Stimulated activated CD4-positive, alpha-beta T cell treated with anti-CD3 and anti-CD28 coated beads, Interleukin-2, amount 100 ng/mL, for 48 hours (primary cell): ENCODE measurements around the gene ADAM10.

Experiments
- DNase-seq, 2 donors: peaks; one replicate each; pipeline ENCODE4 v3.0.0-alpha.2; 2020

ADAM10 gene

DNA sequence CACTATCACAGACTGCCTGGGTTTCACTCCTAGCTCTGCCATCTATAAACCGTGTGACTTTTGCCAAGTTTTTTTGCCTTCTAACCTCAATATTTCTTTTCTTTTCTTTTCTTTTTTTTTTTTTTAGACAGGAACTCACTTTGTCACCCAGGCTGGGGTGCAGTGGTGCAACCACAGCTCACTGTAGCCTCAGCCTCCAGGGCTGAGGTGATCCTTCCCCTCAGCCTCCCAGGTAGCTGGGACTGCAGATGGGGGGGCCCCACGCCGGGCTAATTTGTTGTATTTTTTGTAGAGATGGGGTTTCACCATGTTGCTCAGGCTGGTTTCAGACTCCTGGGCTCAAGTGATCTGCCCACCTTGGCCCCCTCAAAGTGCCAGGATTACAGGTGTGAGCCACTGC is 3.2 kb upstream of the ADAM10 start:
- DNase-seq, result no peak

DNA sequence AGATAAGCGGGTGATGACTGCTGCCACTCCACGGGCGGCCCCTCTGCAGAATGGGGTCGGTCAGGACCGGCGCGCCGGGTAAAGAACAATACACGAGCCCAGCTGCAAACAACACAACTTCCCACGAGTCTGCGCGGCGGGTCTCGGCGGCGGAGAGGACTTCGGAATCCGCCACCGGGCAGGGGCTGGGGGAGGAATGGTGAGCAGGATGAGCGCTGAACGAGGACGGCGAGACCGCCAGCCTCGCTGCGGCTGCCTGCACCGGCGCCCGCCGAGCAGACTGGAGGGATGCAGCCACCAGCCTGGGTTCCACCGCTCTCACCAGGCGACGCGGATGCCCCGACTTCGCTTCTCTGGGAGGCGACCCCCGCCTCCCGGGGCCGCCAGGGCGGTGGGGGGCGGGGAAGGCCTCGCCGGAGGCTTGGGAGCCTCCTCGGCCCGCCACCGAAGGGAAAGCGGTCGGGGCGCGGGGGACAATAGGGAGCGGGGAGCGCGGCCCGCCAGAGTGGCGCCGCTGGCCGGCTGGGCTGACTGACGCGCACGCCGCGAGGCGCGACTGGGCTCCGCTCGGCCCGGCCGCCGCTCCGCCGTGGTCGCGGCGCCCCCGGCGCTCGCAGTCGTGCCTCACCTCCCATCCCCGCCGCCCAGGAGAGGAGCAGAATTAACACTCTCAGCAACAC is 515 bp downstream of the ADAM10 start:
- peak; percentile 14 to 28 for DNase-seq

DNA sequence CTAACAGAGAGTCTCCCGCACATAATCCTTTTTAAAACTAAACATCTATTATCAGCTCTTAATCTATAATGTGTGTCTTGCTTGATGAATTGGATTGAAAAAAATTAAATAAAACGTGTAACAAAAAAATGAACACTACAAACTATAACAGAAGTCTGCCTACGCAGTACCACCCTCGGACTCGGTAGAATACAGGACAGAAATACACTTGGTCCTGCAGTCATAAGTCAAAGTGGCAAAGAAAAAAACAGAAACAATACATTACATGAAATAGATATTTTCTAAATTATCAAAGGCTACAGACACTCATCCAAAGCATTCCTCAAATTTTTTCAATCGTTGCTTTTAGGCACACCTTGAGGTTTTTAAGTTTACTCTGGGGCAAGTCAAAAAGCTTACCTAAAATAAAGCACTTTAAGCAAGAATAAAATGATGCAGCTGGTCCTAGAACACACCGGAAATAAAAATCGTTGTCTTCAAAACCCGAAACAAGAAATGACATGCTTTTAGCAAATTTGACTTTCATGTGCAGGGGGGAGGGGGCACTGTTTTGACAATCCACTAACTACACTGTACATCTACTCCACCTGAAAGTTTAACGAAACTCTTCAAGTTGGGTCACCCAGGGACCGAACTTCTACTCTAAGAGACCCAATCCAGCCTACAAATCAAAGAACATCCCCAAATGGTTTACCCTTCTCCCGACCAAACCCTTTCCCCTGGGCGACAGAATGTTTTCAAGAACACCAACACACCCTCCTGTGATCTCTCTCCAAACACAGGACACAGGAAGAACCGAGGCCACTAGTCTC is 1.3 kb downstream of the ADAM10 start:
- DNase-seq, result peak; percentile 11 to 25

DNA sequence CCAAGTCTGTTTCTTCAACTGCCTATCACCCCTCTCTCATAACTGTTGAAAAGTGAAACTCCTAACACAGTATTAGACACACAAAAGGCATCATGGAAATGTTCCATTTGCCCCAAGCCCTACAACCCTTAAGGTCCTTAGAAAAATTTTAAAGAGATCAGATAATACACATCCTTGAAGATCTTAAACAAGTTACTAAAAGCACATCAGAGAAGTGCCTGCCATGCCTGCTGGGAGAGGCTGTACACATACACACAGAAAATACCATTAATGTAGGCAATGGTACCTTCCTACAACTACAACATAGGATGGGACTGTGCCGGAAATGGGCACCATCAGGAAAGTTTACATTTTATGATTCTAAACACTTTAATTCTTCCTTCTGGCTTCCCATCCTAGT is 3.3 kb downstream of the ADAM10 start:
- no peak for DNase-seq

DNA sequence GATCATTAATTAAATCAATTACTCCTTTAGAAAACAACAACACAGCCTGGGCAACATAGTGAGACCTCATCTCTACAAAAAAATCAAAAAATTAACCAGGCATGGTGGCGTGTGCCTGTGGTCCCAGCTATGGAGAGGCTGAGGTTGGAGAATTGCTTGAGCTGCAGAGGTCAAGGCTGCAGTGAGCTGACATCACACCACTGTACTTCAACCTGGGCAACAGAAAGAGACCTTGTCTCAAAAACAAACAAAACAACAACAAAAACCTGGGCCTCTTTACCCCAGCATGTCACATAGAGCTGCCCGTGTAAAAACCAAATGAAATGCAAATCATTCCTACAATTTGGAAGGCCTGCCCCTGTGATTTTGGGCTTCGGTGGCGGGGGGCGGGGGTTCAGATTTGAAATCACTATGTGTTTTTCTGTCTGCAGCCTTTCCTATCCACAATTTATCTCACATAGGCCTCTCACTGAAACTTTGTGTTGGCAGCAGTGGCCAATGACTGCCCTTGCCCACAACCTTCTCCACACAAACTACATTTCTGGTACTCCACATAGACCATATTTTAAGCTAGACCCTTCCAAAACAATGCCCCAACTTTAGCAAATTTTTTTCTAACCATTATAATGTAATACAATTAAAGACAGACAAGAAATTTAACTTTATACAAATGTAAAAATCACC is 6.5 kb downstream of the ADAM10 start:
- no peak for DNase-seq

DNA sequence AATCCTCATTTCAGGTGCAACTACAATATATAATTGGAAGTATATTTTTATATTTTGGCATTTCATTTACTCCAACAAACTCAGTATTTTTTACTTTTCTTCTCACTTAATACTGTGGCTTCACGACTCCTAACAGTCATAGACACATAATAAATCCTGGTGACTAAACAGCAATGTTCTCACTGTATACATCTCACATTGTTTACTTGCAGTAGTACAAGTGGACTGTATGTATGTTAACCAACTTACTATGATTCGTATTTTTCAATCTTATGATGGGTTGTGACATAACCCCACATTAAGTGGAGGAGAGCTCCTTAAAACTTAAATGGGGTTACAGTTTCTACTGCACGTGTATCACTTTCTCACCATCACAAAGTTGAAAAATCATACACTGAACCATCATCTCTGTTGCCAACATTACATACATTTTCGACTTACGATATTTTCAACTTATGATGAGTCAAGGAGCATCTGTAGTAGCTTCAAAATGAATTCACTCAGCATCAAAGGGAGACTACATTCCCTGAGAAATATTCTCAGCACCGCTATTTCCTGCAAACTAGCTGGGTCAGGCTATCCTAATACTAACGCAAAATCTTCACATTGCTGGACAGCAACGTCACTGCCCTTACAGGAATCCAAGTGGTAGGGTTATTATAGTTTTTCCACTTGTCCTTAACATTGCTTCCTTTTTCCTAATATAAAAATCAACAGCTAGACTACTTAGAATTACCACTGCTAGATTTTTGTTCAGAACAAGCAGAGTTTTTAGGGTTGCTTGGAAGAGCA is 7.3 kb downstream of the ADAM10 start:
- DNase-seq, result no peak

DNA sequence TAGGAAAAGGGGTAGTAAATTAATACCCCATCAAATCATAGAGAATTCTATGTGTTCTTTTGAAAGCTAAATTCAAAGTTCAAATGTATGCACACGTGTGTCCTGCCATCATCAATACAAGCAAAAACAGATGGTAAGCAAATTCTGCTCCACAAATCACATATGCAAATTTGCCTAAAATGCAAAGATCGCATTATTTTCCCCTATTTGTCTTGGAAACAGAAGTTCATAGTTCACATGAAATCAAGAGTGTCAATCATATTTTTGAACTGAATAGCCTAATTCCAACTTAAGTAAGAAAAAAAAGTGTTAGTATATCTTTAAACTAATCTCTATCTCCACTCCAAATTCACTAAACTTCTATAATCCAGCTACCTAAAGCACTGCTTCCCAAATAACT is 8.5 kb downstream of the ADAM10 start:
- DNase-seq, result no peak

DNA sequence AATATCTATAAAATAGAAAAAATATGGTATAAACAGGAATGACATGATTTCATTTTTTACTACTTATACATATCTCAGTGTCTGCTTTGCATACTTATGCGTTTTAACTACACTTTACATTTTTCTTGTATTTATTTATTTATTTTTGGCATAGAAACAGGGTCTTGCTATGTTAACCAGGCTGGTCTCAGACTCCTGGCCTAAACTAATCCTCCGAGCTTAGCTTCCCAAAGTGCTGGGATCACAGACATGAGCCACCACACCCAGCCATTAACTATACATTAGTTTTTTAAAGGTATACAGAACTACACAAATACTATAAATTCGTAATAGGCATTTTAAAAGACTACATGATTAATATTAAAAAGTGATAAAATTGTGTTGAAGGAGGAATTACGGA is 9.1 kb downstream of the ADAM10 start:
- DNase-seq, result no peak

DNA sequence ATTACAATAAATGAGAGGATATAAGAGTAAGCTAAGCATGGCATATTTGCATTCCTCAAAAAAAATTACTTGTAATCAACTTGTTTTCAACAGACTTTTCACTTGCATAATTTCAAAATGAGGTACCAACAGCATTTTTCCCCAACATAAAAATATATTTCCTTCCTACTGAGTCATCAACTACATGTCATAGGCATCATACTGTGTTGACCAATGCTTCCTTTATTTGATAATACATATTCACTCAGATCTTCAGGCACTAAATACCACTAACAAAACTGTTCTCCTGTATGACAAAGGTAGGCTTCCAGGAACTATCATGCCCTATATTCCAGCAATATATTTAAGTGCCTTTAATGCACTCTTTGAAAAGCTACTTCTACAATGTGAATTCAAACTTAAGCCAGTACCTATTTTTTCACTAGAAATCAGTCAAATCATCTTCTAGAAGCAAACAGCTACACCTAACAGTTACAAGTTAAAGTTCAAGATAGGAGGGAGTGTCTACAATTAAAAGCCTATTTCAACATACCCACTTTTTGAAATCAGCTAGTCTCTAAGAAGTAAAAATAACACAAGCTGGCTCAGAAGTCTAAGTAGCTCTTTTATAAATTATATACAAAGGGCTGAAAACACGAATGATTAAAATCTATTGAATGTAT is 11.3 kb downstream of the ADAM10 start:
- no peak for DNase-seq

DNA sequence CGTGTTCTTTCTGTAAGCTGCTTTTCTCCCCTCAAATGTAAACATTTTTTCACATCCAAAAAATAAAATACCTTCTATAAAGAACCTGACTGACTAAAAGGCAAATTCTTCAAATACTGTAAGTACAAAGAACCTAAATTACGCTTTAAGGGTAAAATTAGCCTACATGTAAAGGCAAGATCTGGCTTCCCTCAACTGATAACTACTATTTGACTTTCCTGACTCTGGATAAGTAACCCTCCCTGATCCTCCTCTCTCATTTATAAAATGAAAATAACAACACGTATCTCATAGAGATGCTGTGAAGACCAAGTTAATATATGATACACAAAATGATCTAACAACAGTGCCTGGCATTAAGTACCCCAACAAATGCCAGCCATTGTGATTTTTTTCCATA is 12.2 kb downstream of the ADAM10 start:
- no peak for DNase-seq

DNA sequence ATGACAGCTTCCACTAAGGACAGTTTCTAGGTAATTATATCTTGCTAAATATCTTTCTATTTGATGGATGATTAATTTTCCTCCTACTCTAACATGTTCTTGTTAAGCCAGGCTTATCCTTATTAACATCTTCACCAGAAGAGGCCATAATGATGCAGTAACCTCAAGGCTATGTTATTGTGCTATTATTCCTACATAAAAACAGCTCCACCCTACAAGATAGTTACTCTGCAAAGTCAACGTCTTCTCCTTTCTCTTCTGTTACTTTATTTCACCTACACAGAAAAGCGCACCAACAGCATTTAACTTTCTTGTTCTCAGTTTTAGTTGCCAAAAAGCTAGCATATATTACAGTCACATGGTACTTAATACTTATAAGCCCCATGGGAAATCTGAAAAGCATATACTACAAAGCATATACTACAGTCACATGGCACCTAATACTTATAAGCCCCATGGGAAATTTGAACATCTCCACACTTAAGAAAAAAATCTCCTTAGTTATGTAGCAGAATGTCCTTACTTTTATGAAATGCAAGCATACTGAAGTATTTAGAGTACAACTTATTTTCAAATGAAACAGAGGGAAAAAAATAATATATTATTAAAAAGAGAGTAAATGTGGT is 13.4 kb downstream of the ADAM10 start:
- no peak for DNase-seq

DNA sequence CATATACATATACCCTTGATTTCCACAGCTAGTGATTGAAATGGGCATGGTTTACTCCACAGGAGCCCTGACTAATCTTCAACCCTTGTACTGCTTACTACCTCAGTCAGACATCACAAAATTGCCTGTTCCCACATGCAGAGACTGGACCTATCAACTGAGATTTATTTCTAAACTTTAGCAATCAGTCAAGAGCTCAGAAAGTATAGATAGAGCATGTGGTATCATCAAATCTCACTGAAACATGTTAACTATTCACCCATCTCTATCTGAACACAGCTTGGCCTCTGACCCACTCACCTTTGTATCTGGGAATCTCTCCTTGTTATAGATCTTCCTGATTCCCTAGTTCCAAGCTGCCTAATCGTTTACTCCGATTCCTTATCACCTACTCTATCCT is 14.6 kb downstream of the ADAM10 start:
- no peak for DNase-seq

DNA sequence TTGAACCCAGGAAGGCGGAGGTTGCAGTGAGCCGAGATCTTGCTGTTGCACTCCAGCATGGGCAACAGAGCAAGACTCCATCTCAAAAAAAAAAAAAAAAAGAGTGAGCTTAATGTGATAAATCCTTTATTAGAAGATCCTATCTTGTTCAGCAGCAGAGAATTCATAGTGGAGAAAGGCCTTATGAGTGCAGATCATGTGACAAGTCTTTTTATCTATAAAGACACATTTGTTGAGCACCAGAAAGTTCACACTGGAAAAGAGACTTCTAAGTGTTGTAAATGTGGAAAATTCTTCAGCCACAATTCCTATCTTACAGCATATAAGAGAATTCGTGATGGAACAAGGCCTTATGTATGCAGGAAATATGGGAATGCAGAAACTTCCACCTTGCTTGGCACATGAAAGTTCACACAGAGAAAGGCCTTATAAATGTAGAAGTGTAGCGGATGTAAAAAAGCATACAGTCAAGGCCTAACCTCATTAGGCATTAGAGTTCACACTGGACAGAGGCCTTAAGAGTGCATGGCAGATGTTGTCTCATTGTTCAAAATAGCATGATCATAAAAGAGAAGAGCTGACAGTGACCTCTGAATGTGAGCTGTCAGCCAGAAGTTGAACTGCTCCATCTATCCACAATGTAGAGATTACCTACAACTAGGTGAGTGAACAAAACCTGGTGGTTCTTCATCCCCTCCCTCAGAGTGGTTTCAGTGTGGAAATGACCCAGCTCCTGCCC is 16.7 kb downstream of the ADAM10 start:
- no peak for DNase-seq

DNA sequence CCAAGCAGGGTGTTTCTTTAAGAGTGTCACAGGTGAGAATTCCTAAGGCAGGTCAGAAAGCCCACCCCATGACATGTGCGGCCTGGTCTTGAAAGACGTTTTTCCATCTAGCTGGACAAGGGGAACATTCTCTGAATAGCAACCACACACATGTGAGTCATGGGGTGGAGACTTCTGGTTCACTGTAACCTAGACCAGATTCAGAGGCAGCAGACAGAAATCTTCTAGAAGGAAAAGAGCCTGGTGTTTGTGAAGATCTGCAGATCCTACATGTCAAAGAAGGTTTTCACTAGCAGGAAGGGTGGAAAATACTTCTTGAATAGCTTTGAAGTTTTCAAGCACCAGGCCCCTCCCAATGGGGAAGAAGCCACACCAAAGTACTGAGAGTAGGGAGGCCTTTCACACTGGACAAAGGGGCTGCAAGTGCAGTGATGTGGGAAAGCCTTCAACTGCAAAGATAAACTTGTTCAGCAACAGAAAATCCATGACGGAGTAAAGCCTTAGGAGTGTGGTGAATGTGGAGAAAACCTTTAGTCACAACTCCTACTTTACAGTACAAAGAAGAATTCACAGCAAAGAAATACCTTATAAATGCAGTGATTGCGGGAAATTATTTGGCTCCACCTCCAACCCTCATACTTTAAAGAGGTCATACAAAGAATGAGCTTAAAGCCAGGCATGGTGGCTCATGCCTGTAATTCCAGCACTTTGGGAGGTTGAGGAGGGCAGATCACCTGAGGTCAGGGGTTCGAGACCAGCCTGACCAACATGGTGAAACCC is 17.6 kb downstream of the ADAM10 start:
- no peak for DNase-seq

DNA sequence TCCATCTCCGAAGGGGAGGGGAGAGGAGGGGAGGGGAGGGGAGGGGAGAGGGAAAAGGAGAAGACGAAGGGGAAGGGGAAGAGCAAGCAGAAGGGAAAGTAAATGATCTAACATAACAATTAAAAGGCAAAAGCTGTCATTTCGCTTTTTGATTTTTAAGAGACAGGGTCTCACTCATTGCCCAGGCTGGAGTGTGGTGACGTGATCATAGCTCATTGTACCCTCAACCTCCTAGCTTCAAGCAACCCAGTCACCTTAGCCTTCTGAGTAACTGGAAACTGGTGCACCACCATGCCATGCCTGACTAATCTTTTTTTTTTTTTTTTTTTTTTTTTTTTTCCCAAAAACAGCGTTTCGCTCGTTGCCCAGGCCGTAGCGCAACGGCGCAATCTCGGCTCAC is 22.6 kb downstream of the ADAM10 start:
- DNase-seq, result no peak

DNA sequence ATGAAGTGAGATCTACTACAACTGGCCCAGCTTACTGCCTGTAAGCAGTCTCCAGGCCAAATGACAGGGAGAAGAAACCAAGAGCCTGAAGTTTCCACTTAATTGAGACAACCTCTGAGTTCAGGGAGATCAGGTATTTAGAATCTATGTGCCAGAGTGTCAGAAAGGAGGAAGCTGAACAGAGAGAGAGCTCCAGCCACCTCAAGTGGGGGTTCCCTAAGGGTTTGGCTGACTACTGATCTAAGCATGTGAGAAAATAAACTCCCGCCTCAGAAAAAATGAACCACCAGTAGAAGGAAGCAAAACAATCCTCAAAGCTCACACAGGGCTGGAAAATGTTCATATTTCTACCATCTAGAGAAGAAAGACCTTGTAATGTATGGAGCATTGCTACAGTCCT is 25.0 kb downstream of the ADAM10 start:
- DNase-seq, result no peak

DNA sequence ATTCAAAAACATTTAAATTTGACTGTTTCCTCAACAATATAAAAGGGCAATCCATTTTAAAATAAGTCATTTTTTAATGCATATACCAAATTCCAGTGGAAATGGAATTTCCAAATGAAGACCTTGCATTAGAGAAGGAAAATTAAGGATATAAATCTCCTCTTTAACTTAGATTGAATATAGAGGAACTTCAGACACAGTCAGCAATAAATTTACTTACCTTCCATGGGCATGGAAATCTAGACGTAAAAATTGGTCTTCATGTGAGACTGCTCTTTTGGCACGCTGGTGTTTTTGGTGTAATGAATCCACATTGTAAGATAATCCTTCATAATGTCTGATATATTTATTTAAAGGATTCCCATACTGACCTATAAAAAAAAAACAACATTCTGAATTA is 32.1 kb downstream of the ADAM10 start:
- no peak for DNase-seq

DNA sequence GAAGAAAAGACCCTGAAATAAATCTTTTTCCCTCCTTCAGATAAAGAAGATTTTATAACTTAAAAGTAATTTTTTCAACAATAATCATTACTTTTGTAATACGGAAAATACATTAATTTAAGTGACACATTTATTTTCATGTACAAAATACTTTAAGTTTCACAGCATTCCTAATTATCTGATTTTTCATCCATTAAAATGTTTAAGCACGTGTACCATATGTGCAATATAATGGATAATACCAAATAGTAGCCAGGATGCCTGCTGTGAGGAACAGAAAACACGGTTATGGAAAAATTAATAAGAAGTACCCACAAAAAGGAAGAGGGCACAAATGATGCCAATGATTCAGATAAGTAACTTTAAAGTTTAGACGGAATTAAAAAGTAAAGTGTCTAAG is 33.5 kb downstream of the ADAM10 start:
- DNase-seq, result no peak

DNA sequence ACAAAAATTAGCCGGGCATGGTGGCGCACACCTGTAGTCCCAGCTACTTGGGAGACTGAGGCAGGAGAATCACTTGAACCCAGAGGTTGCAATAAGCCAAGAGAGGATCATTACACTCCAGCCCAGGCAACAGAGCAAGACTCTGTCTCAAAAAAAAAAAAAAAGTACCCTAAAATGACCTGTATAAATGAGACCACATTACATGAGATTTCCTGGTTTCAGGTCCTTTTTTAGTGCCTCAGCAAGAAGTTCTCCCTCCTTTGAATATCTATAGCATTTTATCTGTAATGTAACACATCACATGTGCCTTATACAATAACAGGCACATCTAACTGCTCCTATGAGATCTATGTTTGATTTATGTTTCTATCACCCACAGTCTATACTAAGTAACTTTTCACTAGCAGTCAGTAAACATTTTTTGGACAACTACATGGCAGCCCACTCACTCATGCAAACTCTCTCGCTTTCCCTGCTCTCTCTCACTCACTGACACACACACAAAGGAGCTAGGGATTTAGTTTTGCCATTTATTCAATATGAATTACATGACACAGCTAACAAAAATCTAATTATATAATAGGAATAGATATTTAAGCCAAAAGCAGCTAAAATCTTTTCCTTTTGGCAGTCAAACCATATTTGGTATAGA is 34.1 kb downstream of the ADAM10 start:
- no peak for DNase-seq

DNA sequence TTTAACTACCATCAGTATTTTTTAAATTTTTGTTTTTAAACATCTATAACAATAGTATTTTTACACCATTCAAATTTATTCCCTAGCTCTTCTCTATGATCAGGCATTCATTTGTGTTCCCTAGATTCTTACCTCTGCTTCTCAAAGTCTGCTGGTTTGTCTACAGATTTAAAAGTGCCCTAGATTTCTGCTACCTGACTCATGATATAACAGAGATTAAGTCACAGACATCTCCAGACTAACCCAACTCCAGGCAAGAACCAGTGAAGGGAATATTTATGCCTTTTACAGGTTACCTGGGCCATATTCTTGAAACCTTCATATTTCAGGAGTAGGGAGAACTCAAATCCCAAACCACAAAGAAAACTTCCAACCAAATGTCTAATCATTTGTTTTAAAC is 38.8 kb downstream of the ADAM10 start:
- no peak for DNase-seq
